Esophagus squamous epithelium (tissue), 4 donors: Measurements from ENCODE around the gene TTC21B.

ENCODE experiments used
- POLR2A ChIP-seq, 4 donors: fragments of 450-650 bp; IDR thresholded peaks; one replicate each; pipeline ENCODE4 v1.6.1; 2017; ENCODE audit warnings: antibody characterized with exemption in 4 of 4, mild to moderate bottlenecking in 4 of 4, moderate library complexity in 3 of 4
- TF ChIP-seq, protein P1 (sequence below), 6 experiments: fragments of 450-650 bp in 4 of 6; fragments of 200-600 bp in 2 of 6; sonication (generic) in 2 of 6; IDR thresholded peaks; one replicate each; pipeline ENCODE4 v1.5.1; 2016 to 2019; ENCODE audit warnings: antibody characterized with exemption in 6 of 6, mild to moderate bottlenecking in 4 of 6, moderate library complexity in 4 of 6

DNA sequence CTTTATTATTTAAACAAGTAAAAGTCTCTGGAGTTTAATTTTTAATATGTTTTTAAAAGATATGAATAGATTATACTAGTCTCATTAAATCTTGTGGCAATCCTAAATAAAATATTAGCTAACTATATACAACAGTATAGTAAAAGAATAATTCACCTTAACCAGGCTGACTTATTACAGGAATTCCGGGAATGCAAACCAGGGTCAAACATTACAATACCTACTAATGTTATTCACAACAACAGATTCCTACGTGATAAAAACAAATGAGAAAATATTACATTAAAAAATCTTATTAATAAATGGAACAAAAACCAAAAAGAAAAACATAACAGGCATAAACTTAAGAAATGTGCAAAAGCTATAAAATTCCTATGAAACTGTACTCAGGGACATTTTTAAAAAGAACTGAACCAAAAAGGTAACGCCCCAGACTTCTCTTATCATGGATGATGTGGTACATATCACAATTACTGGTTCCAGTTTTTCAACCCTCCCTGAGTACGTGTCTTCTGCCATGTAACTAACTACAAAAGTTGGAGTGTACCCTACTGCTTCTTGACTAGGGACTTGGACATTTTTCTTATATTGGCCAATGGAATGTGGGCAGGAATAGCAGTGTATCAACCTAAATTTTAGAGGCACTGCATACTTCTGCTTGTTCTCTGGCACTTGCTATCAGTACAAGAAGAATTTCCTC, 20.2 kb downstream of the TTC21B start:
- TF ChIP-seq, protein P1, sequence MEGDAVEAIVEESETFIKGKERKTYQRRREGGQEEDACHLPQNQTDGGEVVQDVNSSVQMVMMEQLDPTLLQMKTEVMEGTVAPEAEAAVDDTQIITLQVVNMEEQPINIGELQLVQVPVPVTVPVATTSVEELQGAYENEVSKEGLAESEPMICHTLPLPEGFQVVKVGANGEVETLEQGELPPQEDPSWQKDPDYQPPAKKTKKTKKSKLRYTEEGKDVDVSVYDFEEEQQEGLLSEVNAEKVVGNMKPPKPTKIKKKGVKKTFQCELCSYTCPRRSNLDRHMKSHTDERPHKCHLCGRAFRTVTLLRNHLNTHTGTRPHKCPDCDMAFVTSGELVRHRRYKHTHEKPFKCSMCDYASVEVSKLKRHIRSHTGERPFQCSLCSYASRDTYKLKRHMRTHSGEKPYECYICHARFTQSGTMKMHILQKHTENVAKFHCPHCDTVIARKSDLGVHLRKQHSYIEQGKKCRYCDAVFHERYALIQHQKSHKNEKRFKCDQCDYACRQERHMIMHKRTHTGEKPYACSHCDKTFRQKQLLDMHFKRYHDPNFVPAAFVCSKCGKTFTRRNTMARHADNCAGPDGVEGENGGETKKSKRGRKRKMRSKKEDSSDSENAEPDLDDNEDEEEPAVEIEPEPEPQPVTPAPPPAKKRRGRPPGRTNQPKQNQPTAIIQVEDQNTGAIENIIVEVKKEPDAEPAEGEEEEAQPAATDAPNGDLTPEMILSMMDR (IDR thresholded peaks at IDR 0.05), result no peak
- TF ChIP-seq POLR2A (IDR thresholded peaks at IDR 0.05), result no peak
